HEK293 (cell line): ENCODE measurements around the gene CTDSP2.

Experiments
- CTCF ChIA-PET: fragments of 350-600 bp; formaldehyde crosslinking; extraction: SDS; loops from one replicate; lab custom pipeline; 2021; ENCODE audit warnings: antibody characterized with exemption; lab: Yijun Ruan, JAX
- POLR2A ChIA-PET: fragments of 300-600 bp; formaldehyde crosslinking; extraction: SDS; loops from one replicate; lab custom pipeline; 2020; ENCODE audit warnings: antibody characterized with exemption, inconsistent platforms; lab: Yijun Ruan, JAX
- H3K27ac ChIP-seq: fragments of 200-500 bp; sonication (Bioruptor generic); 2 replicates; pipeline ENCODE4 v1.5.1; 2014; ENCODE audit warnings: low read depth, low read length, control low read depth, inconsistent platforms; ENCODE audit errors: extremely low read depth
- H3K36me3 ChIP-seq, 2 experiments: fragments of 200-500 bp in 1 of 2; sonication (Bioruptor generic) in 1 of 2; 1 replicate in 1 of 2; 2 replicates in 1 of 2; pipeline ENCODE4 v1.5.1; 2014 to 2017; ENCODE audit warnings: inconsistent platforms in 2 of 2, low read length in 2 of 2; ENCODE audit not compliant: control insufficient read depth in 2 of 2, insufficient read depth in 1 of 2
- H3K4me1 ChIP-seq: fragments of 200-500 bp; sonication (Bioruptor generic); 2 replicates; pipeline ENCODE4 v1.5.1; 2014; ENCODE audit warnings: mild to moderate bottlenecking, low read length, inconsistent platforms; ENCODE audit not compliant: control insufficient read depth, insufficient read depth
- H3K4me3 ChIP-seq: 2 replicates; pipeline ENCODE4 v1.5.1; 2011; ENCODE audit warnings: low read depth, mild to moderate bottlenecking, control low read depth, low read length, moderate library complexity
- H3K9me3 ChIP-seq: fragments of 200-500 bp; sonication (Bioruptor generic); 2 replicates; pipeline ENCODE4 v1.5.1; 2014; ENCODE audit warnings: low read depth, low read length, inconsistent platforms; ENCODE audit not compliant: control insufficient read depth, insufficient read depth
- ATF2 ChIP-seq: fragments of 450-650 bp; formaldehyde crosslinking; IDR thresholded peaks from 2 replicates; pipeline ENCODE4 v1.5.1; 2016; ENCODE audit warnings: missing biosample characterization, missing genetic modification characterization, low read depth
- BCL11B ChIP-seq: fragments of 450-650 bp; formaldehyde crosslinking; IDR thresholded peaks from 2 replicates; pipeline ENCODE4 v1.5.1; 2016; ENCODE audit warnings: low read depth, missing biosample characterization, missing genetic modification characterization
- EGR2 ChIP-seq: fragments of 450-650 bp; formaldehyde crosslinking; IDR thresholded peaks from 2 replicates; pipeline ENCODE4 v1.5.1; 2016; ENCODE audit warnings: low read depth, missing biosample characterization, missing genetic modification characterization
- GLIS2 ChIP-seq: fragments of 450-650 bp; formaldehyde crosslinking; IDR thresholded peaks from 2 replicates; pipeline ENCODE4 v1.5.1; 2016; ENCODE audit warnings: missing biosample characterization, missing genetic modification characterization
- KLF17 ChIP-seq: fragments of 450-650 bp; formaldehyde crosslinking; IDR thresholded peaks from 2 replicates; pipeline ENCODE4 v1.5.1; 2016; ENCODE audit warnings: missing biosample characterization, missing genetic modification characterization
- PRDM6 ChIP-seq: fragments of 450-650 bp; formaldehyde crosslinking; IDR thresholded peaks from 2 replicates; pipeline ENCODE4 v1.5.1; 2017; ENCODE audit warnings: missing biosample characterization, missing genetic modification characterization
- SCRT2 ChIP-seq: fragments of 450-650 bp; formaldehyde crosslinking; IDR thresholded peaks from 2 replicates; pipeline ENCODE4 v1.5.1; 2016; ENCODE audit warnings: missing biosample characterization, missing genetic modification characterization
- SETDB1 ChIP-seq: IDR thresholded peaks from one replicate; pipeline ENCODE4 v1.6.1; 2017; ENCODE audit warnings: mild to moderate bottlenecking, low read length, moderate library complexity, mixed read lengths; ENCODE audit not compliant: insufficient read length
- ZBTB44 ChIP-seq: fragments of 450-650 bp; IDR thresholded peaks from 2 replicates; pipeline ENCODE4 v1.5.1; 2018; ENCODE audit warnings: missing biosample characterization, mild to moderate bottlenecking, missing genetic modification characterization
- ZNF138 ChIP-seq: fragments of 450-650 bp; formaldehyde crosslinking; IDR thresholded peaks from 2 replicates; pipeline ENCODE4 v1.5.1; 2016; ENCODE audit warnings: missing biosample characterization, missing genetic modification characterization, borderline replicate concordance
- ZNF362 ChIP-seq: fragments of 450-650 bp; formaldehyde crosslinking; IDR thresholded peaks from 2 replicates; pipeline ENCODE4 v1.5.1; 2016; ENCODE audit warnings: missing biosample characterization, missing genetic modification characterization
- ZNF366 ChIP-seq: fragments of 450-650 bp; formaldehyde crosslinking; conservative IDR thresholded peaks from 2 replicates; pipeline ENCODE4 v1.5.1; 2016; ENCODE audit warnings: missing biosample characterization, missing genetic modification characterization
- ZNF391 ChIP-seq: fragments of 450-650 bp; formaldehyde crosslinking; IDR thresholded peaks from 2 replicates; pipeline ENCODE4 v1.5.1; 2016; ENCODE audit warnings: low read depth, missing biosample characterization, missing genetic modification characterization, borderline replicate concordance
- ZNF394 ChIP-seq: fragments of 450-650 bp; formaldehyde crosslinking; IDR thresholded peaks from 2 replicates; pipeline ENCODE4 v1.5.1; 2016; ENCODE audit warnings: missing biosample characterization, missing genetic modification characterization, mild to moderate bottlenecking, moderate library complexity, borderline replicate concordance
- ZNF398 ChIP-seq: fragments of 450-650 bp; formaldehyde crosslinking; IDR thresholded peaks from 2 replicates; pipeline ENCODE4 v1.5.1; 2017; ENCODE audit warnings: missing biosample characterization, missing genetic modification characterization
- ZNF529 ChIP-seq: fragments of 450-650 bp; formaldehyde crosslinking; IDR thresholded peaks from 2 replicates; pipeline ENCODE4 v1.5.1; 2017; ENCODE audit warnings: missing genetic modification characterization, missing biosample characterization; ENCODE audit not compliant: insufficient replicate concordance
- ZNF624 ChIP-seq: fragments of 450-650 bp; formaldehyde crosslinking; IDR thresholded peaks from 2 replicates; pipeline ENCODE4 v1.5.1; 2017; ENCODE audit warnings: missing biosample characterization, missing genetic modification characterization
- ZNF777 ChIP-seq: fragments of 450-650 bp; formaldehyde crosslinking; IDR thresholded peaks from 2 replicates; pipeline ENCODE4 v1.5.1; 2017; ENCODE audit warnings: missing biosample characterization, missing genetic modification characterization, borderline replicate concordance
- ZNF785 ChIP-seq: fragments of 450-650 bp; formaldehyde crosslinking; IDR thresholded peaks from 2 replicates; pipeline ENCODE4 v1.5.1; 2016; ENCODE audit warnings: missing biosample characterization, missing genetic modification characterization

CTDSP2 gene

GRCh38 chr12:57854965-57855364, 8.4 kb upstream of the CTDSP2 start:
- Histone ChIP-seq H3K9me3 (no peaks in the 10 kb centered on the region), H3K4me1 (no peaks in the 10 kb centered on the region; the same call in 1 of the 2 replicates), H3K27ac (no peak overlapping the region)
- no peak for TF ChIP-seq ZNF362 (tag by site-specific recombination)
- no peak for TF ChIP-seq GLIS2 (tag by site-specific recombination)
- TF ChIP-seq ZNF391 (tag by site-specific recombination): no peak
- no peak for TF ChIP-seq ZNF138 (tag by site-specific recombination)
- no peak for TF ChIP-seq ZNF529 (tag by site-specific recombination)
- no peak for TF ChIP-seq SCRT2
- TF ChIP-seq PRDM6: no peak
- TF ChIP-seq SETDB1: no peak
- TF ChIP-seq KLF17: no peak
- TF ChIP-seq BCL11B (tag by site-specific recombination): no peak
- TF ChIP-seq ZNF624: no peak
- no peak for TF ChIP-seq ZBTB44 (tag by site-specific recombination)
- TF ChIP-seq ZNF777: no peak
- TF ChIP-seq ZNF785 (tag by site-specific recombination): no peak
- no peak for TF ChIP-seq ZNF394
- no peak for TF ChIP-seq ZNF366
- TF ChIP-seq, all 188 proteins: peak for 0
- POLR2A ChIA-PET: no interaction called here
- CTCF ChIA-PET: no interaction called here
- Histone ChIP-seq H3K36me3 (no peaks in the 10 kb centered on the region), H3K4me3 (no peak overlapping the region)

- POLR2A ChIA-PET: no interaction called here
- H3K36me3 ChIP-seq: no peaks in the 10 kb centered on the region
- H3K9me3 ChIP-seq: no peaks in the 10 kb centered on the region
- H3K4me3 ChIP-seq: no peak overlapping the region
- CTCF ChIA-PET: no interaction called here
- peak; percentile 58; the same call in 1 of the 2 replicates for TF ChIP-seq EGR2 (tag by site-specific recombination)
- 0 out of 2 replicates have a peak, but pooled peaks have one; percentile 15 for TF ChIP-seq ZNF366
- no peak for TF ChIP-seq ATF2 (tag by site-specific recombination)
- peak; percentile 55 for TF ChIP-seq ZNF398
- H3K4me1 ChIP-seq: no peaks in the 10 kb centered on the region
- H3K27ac ChIP-seq: no peak overlapping the region
Observed at GRCh38 chr12:57853864-57854556, 7.5 kb upstream of the CTDSP2 start.
